Liver (tissue), 9 donors: Measurements from ENCODE around the gene SLC2A9. TPM values are rescaled to one million over a fixed set of nuclear protein-coding genes. Genes with fewer than 3 reads are reported as not detected.

Experiments
- DNase-seq: peaks from one replicate; pipeline ENCODE4 v3.0.0-alpha.2; 2017; ENCODE audit warnings: low spot score
- H3K27ac ChIP-seq, 2 donors: one replicate each; pipeline ENCODE4 v1.7.0; 2013; ENCODE audit warnings: inconsistent platforms in 2 of 2, low read length in 2 of 2, control low read depth in 1 of 2, low read depth in 1 of 2, mild to moderate bottlenecking in 1 of 2
- H3K27me3 ChIP-seq, 4 donors: one replicate each; pipeline versions ENCODE4 v1.6.1 to v1.7.0; 2013; ENCODE audit warnings: low read length in 3 of 4, inconsistent platforms in 1 of 4, mild to moderate bottlenecking in 1 of 4, moderate library complexity in 1 of 4; ENCODE audit not compliant: control insufficient read depth in 4 of 4, insufficient read depth in 4 of 4
- H3K36me3 ChIP-seq, 4 donors: one replicate each; pipeline versions ENCODE4 v1.6.1 to v1.7.0; 2013; ENCODE audit warnings: low read length in 3 of 4, mild to moderate bottlenecking in 3 of 4, low read depth in 1 of 4, moderate library complexity in 1 of 4; ENCODE audit not compliant: control insufficient read depth in 4 of 4, insufficient read depth in 3 of 4
- H3K4me1 ChIP-seq, 4 donors: one replicate each; pipeline versions ENCODE4 v1.6.1 to v1.7.0; 2013; ENCODE audit warnings: low read length in 3 of 4, mild to moderate bottlenecking in 3 of 4, moderate library complexity in 1 of 4; ENCODE audit not compliant: control insufficient read depth in 4 of 4, insufficient read depth in 4 of 4
- H3K4me3 ChIP-seq, 3 donors: one replicate each; pipeline versions ENCODE4 v1.6.1 to v1.7.0; 2013; ENCODE audit warnings: low read length in 3 of 3, control low read depth in 1 of 3, low read depth in 1 of 3, mild to moderate bottlenecking in 1 of 3
- H3K9ac ChIP-seq, 2 donors: one replicate each; pipeline ENCODE4 v1.7.0; 2013; ENCODE audit warnings: low read length in 2 of 2, mild to moderate bottlenecking in 2 of 2, moderate library complexity in 2 of 2, control low read depth in 1 of 2, low read depth in 1 of 2
- H3K9me3 ChIP-seq, 4 donors: one replicate each; pipeline versions ENCODE4 v1.6.1 to v1.7.0; 2013; ENCODE audit warnings: low read length in 3 of 4; ENCODE audit not compliant: control insufficient read depth in 4 of 4
- EGR1 ChIP-seq, 2 donors: IDR thresholded peaks; 2 replicates each; pipeline ENCODE4 v1.6.1; 2016 to 2018; ENCODE audit warnings: antibody characterized with exemption in 2 of 2, low read depth in 2 of 2
- FOXA1 ChIP-seq: IDR thresholded peaks from 2 replicates; pipeline ENCODE4 v1.6.1; 2016; ENCODE audit warnings: antibody characterized with exemption
- FOXA2 ChIP-seq: IDR thresholded peaks from 2 replicates; pipeline ENCODE4 v1.6.1; 2016; ENCODE audit warnings: antibody characterized with exemption
- GABPA ChIP-seq, 2 donors: IDR thresholded peaks in 1 of 2; conservative IDR thresholded peaks in 1 of 2; 2 replicates each; pipeline ENCODE4 v1.6.1; 2016; ENCODE audit warnings: antibody characterized with exemption in 2 of 2, mild to moderate bottlenecking in 1 of 2, moderate library complexity in 1 of 2
- HNF4A ChIP-seq, 2 donors: conservative IDR thresholded peaks; 2 replicates each; pipeline ENCODE4 v1.6.1; 2016; ENCODE audit warnings: antibody characterized with exemption in 2 of 2, mild to moderate bottlenecking in 2 of 2
- HNF4G ChIP-seq: IDR thresholded peaks from 2 replicates; pipeline ENCODE4 v1.6.1; 2016; ENCODE audit warnings: antibody characterized with exemption
- JUND ChIP-seq, 2 donors: IDR thresholded peaks; 2 replicates each; pipeline ENCODE4 v1.6.1; 2016; ENCODE audit warnings: antibody characterized with exemption in 2 of 2
- MAX ChIP-seq: IDR thresholded peaks from 2 replicates; pipeline ENCODE4 v1.6.1; 2016; ENCODE audit warnings: antibody characterized with exemption
- NR2F2 ChIP-seq: IDR thresholded peaks from 2 replicates; pipeline ENCODE4 v1.6.1; 2016; ENCODE audit warnings: antibody characterized with exemption
- RAD21 ChIP-seq, 2 donors: IDR thresholded peaks; 2 replicates each; pipeline ENCODE4 v1.6.1; 2016; ENCODE audit warnings: antibody characterized with exemption in 2 of 2, mild to moderate bottlenecking in 2 of 2
- RXRA ChIP-seq, 2 donors: IDR thresholded peaks; 2 replicates each; pipeline ENCODE4 v1.6.1; 2017 to 2018; ENCODE audit warnings: antibody characterized with exemption in 2 of 2, mild to moderate bottlenecking in 1 of 2
- SP1 ChIP-seq: IDR thresholded peaks from 2 replicates; pipeline ENCODE4 v1.6.1; 2018; ENCODE audit warnings: antibody characterized with exemption, mild to moderate bottlenecking
- TAF1 ChIP-seq: conservative IDR thresholded peaks from 2 replicates; pipeline ENCODE4 v1.6.1; 2016; ENCODE audit warnings: antibody characterized with exemption, mild to moderate bottlenecking
- YY1 ChIP-seq: IDR thresholded peaks from 2 replicates; pipeline ENCODE4 v1.6.1; 2016; ENCODE audit warnings: antibody characterized with exemption, mild to moderate bottlenecking
- WGBS: extraction: QIAGEN DNeasy Blood & Tissue Kit; methylation state at CpG from one replicate; pipeline ENCODE4 v1.1.7; 2013; 5-methylcytosine and 5-hydroxymethylcytosine counted together
- polyA plus RNA-seq, 2 donors: library from polyadenylated mRNA; stranded (reverse) in 1 of 2; unstranded in 1 of 2; fragments of 200-250 nt in 1 of 2; fragments of >200 nt in 1 of 2; fragmentation: Nextera tagmentation in 1 of 2; extraction: Ambion mirVana in 1 of 2; gene quantifications; one replicate each; pipeline versions ENCODE4 v1.2.1 to v1.2.3, GENCODE V29; 2013 to 2015
- total RNA-seq, 2 donors: library from RNA; depleted of rRNA; stranded (reverse); fragments of >200 nt; gene quantifications; one replicate each; pipeline ENCODE4 v1.2.3, GENCODE V29; 2014
- TF ChIP-seq, protein P1 (sequence below): fragments of 150-350 bp; IDR thresholded peaks from 2 replicates; pipeline ENCODE4 v1.5.1; 2017; ENCODE audit warnings: improper control_type of control experiment, low read depth, low read length; ENCODE audit not compliant: missing input control
- TF ChIP-seq, protein P2 (sequence below): IDR thresholded peaks from 2 replicates; pipeline ENCODE4 v1.6.1; 2016; ENCODE audit warnings: antibody characterized with exemption, mild to moderate bottlenecking
- donor health status: healthy.
- donor health status: healthy.
- donor health status: healthy.
- donor health status: healthy.
- donor health status: healthy.

Gene SLC2A9
- total and polyA plus RNA-seq, 4 donors: 6.2 to 49.0 (median 21.6) TPM

GRCh38 chr4:9906996-9907395 lies 114.3 kb downstream of the SLC2A9 start:
- no peaks in the 10 kb centered on the region for H3K9me3 ChIP-seq
- H3K4me3 ChIP-seq: no peak overlapping the region
- TF ChIP-seq FOXA2 (no peak), JUND (IDR thresholded peaks at IDR 0.05) (no peak), FOXA1 (no peak), MAX (no peak), RAD21 (IDR thresholded peaks at IDR 0.05) (no peak), HNF4A (conservative IDR thresholded peaks at IDR 0.05) (no peak), HNF4G (no peak), NR2F2 (no peak), YY1 (no peak)
- TF ChIP-seq, protein P1, sequence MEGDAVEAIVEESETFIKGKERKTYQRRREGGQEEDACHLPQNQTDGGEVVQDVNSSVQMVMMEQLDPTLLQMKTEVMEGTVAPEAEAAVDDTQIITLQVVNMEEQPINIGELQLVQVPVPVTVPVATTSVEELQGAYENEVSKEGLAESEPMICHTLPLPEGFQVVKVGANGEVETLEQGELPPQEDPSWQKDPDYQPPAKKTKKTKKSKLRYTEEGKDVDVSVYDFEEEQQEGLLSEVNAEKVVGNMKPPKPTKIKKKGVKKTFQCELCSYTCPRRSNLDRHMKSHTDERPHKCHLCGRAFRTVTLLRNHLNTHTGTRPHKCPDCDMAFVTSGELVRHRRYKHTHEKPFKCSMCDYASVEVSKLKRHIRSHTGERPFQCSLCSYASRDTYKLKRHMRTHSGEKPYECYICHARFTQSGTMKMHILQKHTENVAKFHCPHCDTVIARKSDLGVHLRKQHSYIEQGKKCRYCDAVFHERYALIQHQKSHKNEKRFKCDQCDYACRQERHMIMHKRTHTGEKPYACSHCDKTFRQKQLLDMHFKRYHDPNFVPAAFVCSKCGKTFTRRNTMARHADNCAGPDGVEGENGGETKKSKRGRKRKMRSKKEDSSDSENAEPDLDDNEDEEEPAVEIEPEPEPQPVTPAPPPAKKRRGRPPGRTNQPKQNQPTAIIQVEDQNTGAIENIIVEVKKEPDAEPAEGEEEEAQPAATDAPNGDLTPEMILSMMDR: no peak
- H3K36me3 ChIP-seq: peaks cover 3 to 20% (median 7%) of the 10 kb centered on the region in 4 donors
- no peaks in the 10 kb centered on the region for H3K27me3 ChIP-seq
- H3K9ac ChIP-seq: no peak overlapping the region
- no peak for DNase-seq
- H3K27ac ChIP-seq: no peak overlapping the region
- no peaks in the 10 kb centered on the region for H3K4me1 ChIP-seq
- 94% methylated on average over 1 of the region's 1 CpG for WGBS

GRCh38 chr4:9904976-9905587 lies 116.2 kb downstream of the SLC2A9 start:
- Histone ChIP-seq H3K9ac (no peak overlapping the region), H3K4me1 (no peaks in the 10 kb centered on the region), H3K9me3 (no peaks in the 10 kb centered on the region), H3K4me3 (no peak overlapping the region), H3K27me3 (no peaks in the 10 kb centered on the region), H3K27ac (no peak overlapping the region), H3K36me3 (peaks cover 3 to 20% (median 7%) of the 10 kb centered on the region in 4 donors)
- TF ChIP-seq, protein P2, sequence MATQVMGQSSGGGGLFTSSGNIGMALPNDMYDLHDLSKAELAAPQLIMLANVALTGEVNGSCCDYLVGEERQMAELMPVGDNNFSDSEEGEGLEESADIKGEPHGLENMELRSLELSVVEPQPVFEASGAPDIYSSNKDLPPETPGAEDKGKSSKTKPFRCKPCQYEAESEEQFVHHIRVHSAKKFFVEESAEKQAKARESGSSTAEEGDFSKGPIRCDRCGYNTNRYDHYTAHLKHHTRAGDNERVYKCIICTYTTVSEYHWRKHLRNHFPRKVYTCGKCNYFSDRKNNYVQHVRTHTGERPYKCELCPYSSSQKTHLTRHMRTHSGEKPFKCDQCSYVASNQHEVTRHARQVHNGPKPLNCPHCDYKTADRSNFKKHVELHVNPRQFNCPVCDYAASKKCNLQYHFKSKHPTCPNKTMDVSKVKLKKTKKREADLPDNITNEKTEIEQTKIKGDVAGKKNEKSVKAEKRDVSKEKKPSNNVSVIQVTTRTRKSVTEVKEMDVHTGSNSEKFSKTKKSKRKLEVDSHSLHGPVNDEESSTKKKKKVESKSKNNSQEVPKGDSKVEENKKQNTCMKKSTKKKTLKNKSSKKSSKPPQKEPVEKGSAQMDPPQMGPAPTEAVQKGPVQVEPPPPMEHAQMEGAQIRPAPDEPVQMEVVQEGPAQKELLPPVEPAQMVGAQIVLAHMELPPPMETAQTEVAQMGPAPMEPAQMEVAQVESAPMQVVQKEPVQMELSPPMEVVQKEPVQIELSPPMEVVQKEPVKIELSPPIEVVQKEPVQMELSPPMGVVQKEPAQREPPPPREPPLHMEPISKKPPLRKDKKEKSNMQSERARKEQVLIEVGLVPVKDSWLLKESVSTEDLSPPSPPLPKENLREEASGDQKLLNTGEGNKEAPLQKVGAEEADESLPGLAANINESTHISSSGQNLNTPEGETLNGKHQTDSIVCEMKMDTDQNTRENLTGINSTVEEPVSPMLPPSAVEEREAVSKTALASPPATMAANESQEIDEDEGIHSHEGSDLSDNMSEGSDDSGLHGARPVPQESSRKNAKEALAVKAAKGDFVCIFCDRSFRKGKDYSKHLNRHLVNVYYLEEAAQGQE: no peak
- TF ChIP-seq HNF4A (conservative IDR thresholded peaks at IDR 0.05) (no peak), SP1 (no peak), YY1 (no peak)
- 92% methylated on average over 4 of the region's 4 CpGs for WGBS
- no peak for DNase-seq

DNA sequence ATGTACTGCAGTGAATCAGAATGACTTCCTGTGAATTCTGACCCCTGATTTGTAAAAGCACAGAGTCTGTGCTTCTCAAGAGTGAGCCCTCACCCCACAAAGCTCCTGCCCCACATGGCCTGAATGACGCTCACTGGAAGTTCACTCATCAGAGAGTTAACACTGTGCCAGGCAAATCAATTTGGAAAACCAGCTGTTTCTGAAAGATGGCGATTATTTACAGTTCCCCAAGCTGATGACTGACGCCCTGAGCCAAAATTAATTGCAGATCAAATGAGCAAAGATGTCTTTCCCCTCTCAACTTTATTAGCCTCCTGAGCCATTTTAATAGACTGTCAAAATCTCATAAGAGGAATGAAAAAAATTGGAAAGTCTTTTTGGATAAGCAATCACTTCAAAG lies 118.0 kb downstream of the SLC2A9 start:
- DNase-seq: no peak
- Histone ChIP-seq H3K36me3 (peaks cover 5 to 13% (median 7%) of the 10 kb centered on the region in 4 donors), H3K4me1 (no peaks in the 10 kb centered on the region), H3K4me3 (no peak overlapping the region), H3K27me3 (no peaks in the 10 kb centered on the region), H3K27ac (no peak overlapping the region), H3K9me3 (no peaks in the 10 kb centered on the region), H3K9ac (no peak overlapping the region)
- 94% methylated on average over 3 of the region's 3 CpGs for WGBS
- TF ChIP-seq FOXA2 (no peak), SP1 (no peak), HNF4G (no peak), YY1 (no peak), TAF1 (no peak), EGR1 (IDR thresholded peaks at IDR 0.05; ENCODE audit: low read depth in 2 of 2) (no peak), NR2F2 (no peak), RXRA (IDR thresholded peaks at IDR 0.05) (no peak), GABPA (IDR thresholded peaks at IDR 0.05 in 1 of 2, conservative IDR thresholded peaks at IDR 0.05 in 1 of 2) (no peak), JUND (IDR thresholded peaks at IDR 0.05) (no peak)
- TF ChIP-seq, protein P1: no peak
- TF ChIP-seq, protein P2: no peak
